Psoas muscle (tissue), 8 donors: Measurements from ENCODE around the gene KCNH6. TPM values are rescaled to one million over a fixed set of nuclear protein-coding genes. Genes with fewer than 3 reads are reported as not detected.
A peak's percentile ranks its signal among the peaks of the same experiment; 100 is the strongest.

Experiments used
- ATAC-seq, 4 donors: fragments of 200-7000 bp; cut with Tn5 transposase; one replicate each; pipeline ENCODE4 v1.9.1; 2020; ENCODE audit warnings: moderate library complexity in 3 of 4, mild to moderate bottlenecking in 2 of 4
- DNase-seq, 2 donors: peaks; one replicate each; pipeline ENCODE4 v3.0.0-alpha.2; 2020
- H3K27ac ChIP-seq: fragments of 200-600 bp; one replicate; pipeline ENCODE4 v1.8.0; 2022
- H3K27me3 ChIP-seq, 3 donors: fragments of 200-600 bp in 1 of 3; one replicate each; pipeline versions ENCODE4 v1.6.1 to v1.8.0; 2013 to 2022; ENCODE audit warnings: low read length in 2 of 3, mild to moderate bottlenecking in 2 of 3, moderate library complexity in 1 of 3; ENCODE audit not compliant: insufficient read depth in 3 of 3
- H3K36me3 ChIP-seq, 2 donors: fragments of 200-600 bp in 1 of 2; one replicate each; pipeline versions ENCODE4 v1.6.1 to v1.8.0; 2013 to 2022; ENCODE audit warnings: low read depth in 1 of 2, mild to moderate bottlenecking in 1 of 2, moderate library complexity in 1 of 2; ENCODE audit not compliant: insufficient read depth in 1 of 2
- H3K4me1 ChIP-seq: fragments of 200-600 bp; one replicate; pipeline ENCODE4 v1.8.0; 2022
- H3K4me3 ChIP-seq: fragments of 200-600 bp; one replicate; pipeline ENCODE4 v1.8.0; 2022; ENCODE audit warnings: mild to moderate bottlenecking
- H3K9me3 ChIP-seq: fragments of 200-600 bp; one replicate; pipeline ENCODE4 v1.8.0; 2022
- CTCF ChIP-seq: fragments of 200-600 bp; IDR thresholded peaks from one replicate; pipeline ENCODE4 v1.8.0; 2022; ENCODE audit warnings: antibody characterized with exemption
- WGBS, 3 donors: extraction: QIAGEN DNeasy Blood & Tissue Kit; methylation state at CpG; one replicate each; pipeline versions ENCODE4 v1.1.6 to v1.1.7; 2013; 5-methylcytosine and 5-hydroxymethylcytosine counted together
- intact Hi-C, 2 donors: fragments of 100-400 bp; cut with DNase I; formaldehyde crosslinking; loops; one replicate each; pipeline versions ENCODE4 v1.11.0 to v1.14.2; 2022
- polyA plus RNA-seq, 3 donors: library from polyadenylated mRNA; stranded (reverse); fragments of 200-250 nt; gene quantifications; one replicate each; pipeline ENCODE4 v1.2.3, GENCODE V29; 2013
- total RNA-seq, 4 donors: library from RNA; stranded (reverse); fragmentation: NEBNext Ultra II Directional in 2 of 4; extraction: Animal tissue kit (Norgen Biotek cat#: 25700) in 2 of 4; gene quantifications; one replicate each; pipeline versions ENCODE4 v1.2.1 to v1.2.4, GENCODE V29; 2021 to 2023
- donor health status: healthy with polysubstance abuse.
- donor health status: DM: no; HTN: no; CAD: no; lungs with moderate emphysema.
- donor health status: Bipolar disorder and iron deficiency.
- donor health status: healthy.
- donor health status: DM: yes; HTN: yes; CAD: no.
- donor health status: DM: no; HTN: no; CAD: no.
- donor health status: DM: no; HTN: no; CAD: no.
- donor health status: DM: yes; HTN: yes; CAD: no.

KCNH6 gene
- total and polyA plus RNA-seq, 7 donors, result not detected

GRCh38 chr17:63537001-63537400, 13.8 kb downstream of the KCNH6 start:
- intact Hi-C loops, result no loop called here

GRCh38 chr17:63537991-63538692, 15.0 kb downstream of the KCNH6 start:
- 4 to 7% (median 6%) methylated on average over 52 to 62 of the region's 62 CpGs for WGBS, 3 donors
- DNase-seq, result no peak
- ATAC-seq, result peak in 1 of 4 donors; percentile 37
- intact Hi-C loops, result no loop called here
- Histone ChIP-seq H3K4me1 (no peaks in the 10 kb centered on the region), H3K36me3 (no peaks in the 10 kb centered on the region), H3K4me3 (peak overlapping the region; percentile 45), H3K27me3 (peaks cover 0 to 30% (median 9%) of the 10 kb centered on the region in 3 donors), H3K9me3 (no peaks in the 10 kb centered on the region), H3K27ac (no peak overlapping the region)
- TF ChIP-seq CTCF, result no peak

More at GRCh38 chr17:63537001-63537400, 13.8 kb downstream of the KCNH6 start:
- H3K27ac ChIP-seq, result no peak overlapping the region
- TF ChIP-seq CTCF, result no peak
- no peak overlapping the region for H3K4me3 ChIP-seq
- 81 to 90% (median 82%) methylated on average over 4 of the region's 4 CpGs for WGBS, 3 donors
- H3K36me3 ChIP-seq, result no peaks in the 10 kb centered on the region
- DNase-seq (no peak), ATAC-seq (no peak)
- H3K9me3 ChIP-seq, result no peaks in the 10 kb centered on the region
- H3K27me3 ChIP-seq, result peaks cover 0 to 30% (median 9%) of the 10 kb centered on the region in 3 donors
- no peaks in the 10 kb centered on the region for H3K4me1 ChIP-seq

GRCh38 chr17:63538693-63539595, 15.8 kb downstream of the KCNH6 start:
- Histone ChIP-seq H3K36me3 (no peaks in the 10 kb centered on the region), H3K27me3 (peaks cover 0 to 30% (median 9%) of the 10 kb centered on the region in 3 donors), H3K9me3 (no peaks in the 10 kb centered on the region), H3K4me3 (peak overlapping the region; percentile 45), H3K4me1 (no peaks in the 10 kb centered on the region), H3K27ac (no peak overlapping the region)
- 49 to 62% (median 62%) methylated on average over 9 of the region's 9 CpGs for WGBS, 3 donors
- TF ChIP-seq CTCF, result no peak
- no peak for ATAC-seq
- no peak for DNase-seq
- intact Hi-C loops, result no loop called here

GRCh38 chr17:63540590-63540989, 17.4 kb downstream of the KCNH6 start:
- TF ChIP-seq CTCF, result no peak
- 57 to 65% (median 62%) methylated on average over 4 of the region's 4 CpGs for WGBS, 3 donors
- Histone ChIP-seq H3K9me3 (no peaks in the 10 kb centered on the region), H3K36me3 (no peaks in the 10 kb centered on the region), H3K27ac (no peak overlapping the region), H3K4me1 (no peaks in the 10 kb centered on the region), H3K4me3 (no peak overlapping the region), H3K27me3 (peaks cover 0 to 24% (median 9%) of the 10 kb centered on the region in 3 donors)
- intact Hi-C loops, result no loop called here
- ATAC-seq, result no peak
- DNase-seq, result no peak
